RWPE1 (cell line): ENCODE measurements around the gene DMD.

ENCODE experiments used
- CTCF ChIA-PET: fragments of 350-600 bp; sonication (Branson Sonifier 250); formaldehyde crosslinking; extraction: SDS; loops from one replicate; lab custom pipeline; 2021; lab: Yijun Ruan, JAX
- POLR2A ChIA-PET: fragments of 400-600 bp; formaldehyde crosslinking; extraction: SDS; loops from one replicate; lab custom pipeline; 2020; ENCODE audit warnings: antibody characterized with exemption; ENCODE audit not compliant: low non-redundant PET; lab: Yijun Ruan, JAX
- DNase-seq: peaks from one replicate; pipeline ENCODE4 v3.0.0; 2012; ENCODE audit warnings: low spot score
- H3K27ac ChIP-seq: fragments of 450-650 bp; 2 replicates; pipeline ENCODE4 v1.5.1; 2017
- TF ChIP-seq, protein P1 (sequence below): fragments of 450-650 bp; conservative IDR thresholded peaks from 2 replicates; pipeline ENCODE4 v1.5.1; 2017; ENCODE audit warnings: low read depth, mild to moderate bottlenecking

DMD gene

DNA sequence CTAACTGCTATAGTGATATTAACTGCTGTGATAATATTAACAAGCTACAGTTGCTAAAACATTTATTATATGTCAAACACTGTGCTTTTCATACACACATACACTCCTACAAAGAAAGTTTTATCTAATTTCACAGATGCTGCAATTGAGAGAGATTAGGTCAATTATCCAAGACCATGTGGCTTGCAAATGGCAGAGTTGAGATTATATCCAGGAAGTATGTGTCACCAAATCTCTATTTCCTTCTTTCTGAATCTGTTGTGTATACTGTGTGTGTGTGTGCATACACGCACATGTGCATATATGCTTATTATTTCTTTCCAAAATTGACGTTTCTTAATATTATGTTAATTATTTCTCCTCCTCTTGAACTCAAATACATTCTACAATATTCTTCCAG, 1363.6 kb downstream of the DMD start:
- no peak for DNase-seq
- CTCF ChIA-PET: no interaction called here
- TF ChIP-seq, protein P1, sequence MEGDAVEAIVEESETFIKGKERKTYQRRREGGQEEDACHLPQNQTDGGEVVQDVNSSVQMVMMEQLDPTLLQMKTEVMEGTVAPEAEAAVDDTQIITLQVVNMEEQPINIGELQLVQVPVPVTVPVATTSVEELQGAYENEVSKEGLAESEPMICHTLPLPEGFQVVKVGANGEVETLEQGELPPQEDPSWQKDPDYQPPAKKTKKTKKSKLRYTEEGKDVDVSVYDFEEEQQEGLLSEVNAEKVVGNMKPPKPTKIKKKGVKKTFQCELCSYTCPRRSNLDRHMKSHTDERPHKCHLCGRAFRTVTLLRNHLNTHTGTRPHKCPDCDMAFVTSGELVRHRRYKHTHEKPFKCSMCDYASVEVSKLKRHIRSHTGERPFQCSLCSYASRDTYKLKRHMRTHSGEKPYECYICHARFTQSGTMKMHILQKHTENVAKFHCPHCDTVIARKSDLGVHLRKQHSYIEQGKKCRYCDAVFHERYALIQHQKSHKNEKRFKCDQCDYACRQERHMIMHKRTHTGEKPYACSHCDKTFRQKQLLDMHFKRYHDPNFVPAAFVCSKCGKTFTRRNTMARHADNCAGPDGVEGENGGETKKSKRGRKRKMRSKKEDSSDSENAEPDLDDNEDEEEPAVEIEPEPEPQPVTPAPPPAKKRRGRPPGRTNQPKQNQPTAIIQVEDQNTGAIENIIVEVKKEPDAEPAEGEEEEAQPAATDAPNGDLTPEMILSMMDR: no peak
- H3K27ac ChIP-seq: no peak overlapping the region
- POLR2A ChIA-PET: no interaction called here

DNA sequence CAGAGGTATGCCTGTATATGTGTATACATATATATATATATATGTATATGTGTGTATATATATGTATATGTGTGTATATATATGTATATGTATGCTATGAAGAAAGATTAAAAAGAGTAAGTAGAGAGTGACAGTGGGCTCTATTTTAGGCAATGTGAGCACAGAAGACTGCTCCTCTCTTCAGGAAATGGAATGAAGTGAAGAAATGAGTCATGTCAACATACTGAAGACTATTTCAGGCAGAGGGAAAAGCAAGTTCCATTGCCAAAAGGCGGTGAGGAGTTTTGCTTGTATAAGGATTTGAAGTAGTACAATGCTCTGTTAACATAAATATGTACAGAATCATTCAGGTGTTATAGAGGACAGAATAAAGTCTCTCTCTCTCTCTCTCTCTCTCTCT, 1366.3 kb downstream of the DMD start:
- no peak for DNase-seq
- ChIA-PET CTCF (no interaction called here), POLR2A (no interaction called here)
- TF ChIP-seq, protein P1: no peak
- H3K27ac ChIP-seq: no peak overlapping the region

DNA sequence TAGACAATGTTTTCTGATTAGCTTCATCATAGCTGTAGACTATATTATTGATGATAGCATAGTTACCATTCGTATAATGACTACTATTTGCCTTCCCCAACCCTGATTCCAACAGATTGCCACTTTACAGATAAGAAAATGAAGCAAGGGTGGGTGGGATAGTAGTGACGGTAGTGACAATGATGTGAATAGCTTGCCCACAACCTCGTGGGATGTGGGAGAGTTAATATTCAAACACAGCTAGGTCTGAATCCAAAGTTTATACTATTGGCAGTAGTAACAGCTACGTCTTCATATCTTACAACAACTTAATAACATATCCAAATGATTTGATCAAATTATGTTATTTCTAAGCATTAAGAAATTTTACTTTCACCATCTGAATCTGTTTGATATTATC, 1372.7 kb downstream of the DMD start:
- DNase-seq: no peak
- ChIA-PET POLR2A (no interaction called here), CTCF (interaction anchor here (0.6 kb wide), 1 partner anchor 428 kb away, joined by 8 read pairs; no protein-coding TSS in a partner anchor)
- TF ChIP-seq, protein P1: no peak
- no peak overlapping the region for H3K27ac ChIP-seq

DNA sequence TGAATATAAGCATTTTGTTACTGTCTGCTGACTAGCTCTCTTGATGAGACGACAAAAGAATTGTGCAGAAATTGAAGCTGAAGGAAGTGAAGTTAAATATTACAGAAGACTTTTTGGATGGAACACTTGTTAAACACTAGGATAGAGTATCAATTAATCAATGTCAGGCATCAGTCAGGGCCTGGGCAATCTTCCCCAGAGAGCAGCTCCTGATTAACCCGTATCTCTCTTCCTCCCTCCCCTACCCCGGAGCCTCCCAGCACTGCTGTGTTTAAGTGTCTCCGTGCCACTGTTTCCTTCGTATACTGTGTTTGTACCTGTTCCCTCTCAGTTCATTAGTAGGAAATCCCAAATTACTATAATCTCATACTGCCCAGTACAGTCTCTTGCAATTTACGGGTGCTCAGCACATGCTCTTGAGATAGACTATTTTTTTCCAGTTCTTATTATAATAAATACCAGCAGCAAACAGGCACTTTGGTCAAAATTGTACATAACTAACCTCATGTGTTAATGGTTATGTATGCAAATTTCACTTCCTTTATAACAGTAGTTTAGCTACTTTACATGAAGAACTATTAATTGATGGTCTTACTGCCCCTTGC, 1373.8 kb downstream of the DMD start:
- H3K27ac ChIP-seq: no peak overlapping the region
- ChIA-PET POLR2A (no interaction called here), CTCF (no interaction called here)
- TF ChIP-seq, protein P1: no peak
- DNase-seq: no peak

DNA sequence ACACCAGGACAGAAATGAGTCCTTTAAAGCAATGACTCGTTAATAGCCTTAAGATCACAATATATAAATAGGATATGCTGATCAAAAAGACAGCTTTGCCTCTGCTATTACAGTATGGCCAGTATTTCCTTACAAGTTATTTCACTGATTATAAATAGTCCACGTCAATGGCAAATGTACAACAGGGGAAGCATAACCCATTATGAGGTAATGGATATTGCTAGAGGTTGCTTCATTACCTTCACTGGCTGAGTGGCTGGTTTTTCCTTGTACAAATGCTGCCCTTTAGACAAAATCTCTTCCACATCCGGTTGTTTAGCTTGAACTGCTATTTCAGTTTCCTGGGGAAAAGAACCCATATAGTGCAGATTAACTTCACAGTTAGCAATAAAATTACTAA, 1374.9 kb downstream of the DMD start:
- ChIA-PET POLR2A (no interaction called here), CTCF (no interaction called here)
- no peak for DNase-seq
- no peak overlapping the region for H3K27ac ChIP-seq
- TF ChIP-seq, protein P1: no peak

DNA sequence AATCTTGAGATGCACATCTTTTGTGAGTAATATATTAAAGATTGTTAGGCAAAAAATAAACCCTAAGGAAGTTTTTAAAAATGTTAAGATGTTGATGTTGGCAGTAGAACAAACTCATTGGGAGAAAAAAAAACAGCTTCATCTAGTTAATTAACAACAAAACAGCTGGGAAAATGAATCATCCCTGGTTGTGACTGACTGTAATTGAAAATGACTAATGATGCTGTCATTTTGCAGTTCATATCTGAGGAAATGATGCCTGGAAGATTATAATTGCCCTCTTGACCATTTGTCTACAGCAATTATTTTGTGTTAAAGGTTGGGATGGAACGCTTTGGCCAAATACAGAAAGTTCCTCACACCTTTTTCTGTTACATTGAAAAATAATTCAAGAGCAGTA, 1379.1 kb downstream of the DMD start:
- ChIA-PET CTCF (no interaction called here), POLR2A (no interaction called here)
- peak; percentile 16 for DNase-seq
- H3K27ac ChIP-seq: no peak overlapping the region
- TF ChIP-seq, protein P1: no peak
